CD1c-positive myeloid dendritic cell (primary cell): Measurements from ENCODE around the gene PLB1.

Source experiments
- DNase-seq: peaks from one replicate; pipeline ENCODE4 v3.0.0-alpha.2; 2016; ENCODE audit errors: extremely low spot score

Gene PLB1

DNA sequence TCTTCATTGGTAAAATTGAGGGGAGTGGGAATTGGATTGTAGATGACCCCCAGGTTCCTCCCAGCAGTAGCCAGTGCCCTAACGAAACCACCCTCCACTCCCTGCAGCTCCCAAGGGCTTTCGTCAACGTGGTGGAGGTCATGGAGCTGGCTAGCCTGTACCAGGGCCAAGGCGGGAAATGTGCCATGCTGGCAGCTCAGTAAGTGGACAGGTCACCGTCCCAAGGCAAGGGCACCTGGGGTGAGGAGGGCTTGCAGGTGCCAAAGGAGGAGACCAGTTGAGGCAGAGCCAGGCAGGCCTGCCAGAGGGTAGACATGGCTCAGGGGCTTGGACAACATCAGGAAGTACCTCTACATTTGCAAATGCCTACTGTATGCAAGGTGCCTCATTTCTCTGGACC is 133.1 kb downstream of the PLB1 start:
- DNase-seq, result no peak

DNA sequence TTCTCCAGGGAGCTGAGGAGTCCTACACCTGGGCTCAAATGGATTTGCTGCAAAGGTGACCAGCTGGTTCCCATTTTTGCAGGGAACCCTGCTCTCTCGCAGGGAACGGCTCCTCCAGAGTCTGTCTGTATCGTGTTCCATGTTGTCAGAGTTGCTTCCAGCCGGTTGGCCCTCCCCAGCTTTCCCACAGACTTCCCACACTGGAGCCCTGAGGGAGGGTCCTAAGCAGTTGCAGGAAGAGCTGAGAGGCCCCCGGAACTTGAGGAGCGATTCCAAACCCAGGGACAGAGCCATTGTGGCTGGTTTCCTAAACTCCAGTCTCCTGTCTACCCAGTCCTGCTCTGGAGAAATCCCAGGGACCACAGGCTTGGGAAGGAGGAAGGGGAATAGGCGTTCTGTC is 134.1 kb downstream of the PLB1 start:
- DNase-seq, result no peak

DNA sequence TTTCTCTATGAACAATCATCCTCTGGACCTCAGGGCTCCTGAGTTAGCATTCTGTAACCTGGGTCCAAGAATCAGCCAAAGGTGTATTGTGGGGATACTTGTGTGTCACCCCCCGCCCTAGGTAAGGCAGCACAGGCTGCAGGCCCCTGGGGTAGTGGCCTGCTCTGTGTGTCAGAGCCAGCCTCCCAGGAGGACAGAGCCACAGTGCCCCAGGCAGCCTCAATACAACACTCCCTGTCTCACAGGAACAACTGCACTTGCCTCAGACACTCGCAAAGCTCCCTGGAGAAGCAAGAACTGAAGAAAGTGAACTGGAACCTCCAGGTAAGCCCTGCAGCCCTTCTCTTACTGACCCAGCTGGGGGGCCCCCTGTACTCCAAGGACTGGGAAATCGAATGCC is 134.5 kb downstream of the PLB1 start:
- DNase-seq, result no peak

DNA sequence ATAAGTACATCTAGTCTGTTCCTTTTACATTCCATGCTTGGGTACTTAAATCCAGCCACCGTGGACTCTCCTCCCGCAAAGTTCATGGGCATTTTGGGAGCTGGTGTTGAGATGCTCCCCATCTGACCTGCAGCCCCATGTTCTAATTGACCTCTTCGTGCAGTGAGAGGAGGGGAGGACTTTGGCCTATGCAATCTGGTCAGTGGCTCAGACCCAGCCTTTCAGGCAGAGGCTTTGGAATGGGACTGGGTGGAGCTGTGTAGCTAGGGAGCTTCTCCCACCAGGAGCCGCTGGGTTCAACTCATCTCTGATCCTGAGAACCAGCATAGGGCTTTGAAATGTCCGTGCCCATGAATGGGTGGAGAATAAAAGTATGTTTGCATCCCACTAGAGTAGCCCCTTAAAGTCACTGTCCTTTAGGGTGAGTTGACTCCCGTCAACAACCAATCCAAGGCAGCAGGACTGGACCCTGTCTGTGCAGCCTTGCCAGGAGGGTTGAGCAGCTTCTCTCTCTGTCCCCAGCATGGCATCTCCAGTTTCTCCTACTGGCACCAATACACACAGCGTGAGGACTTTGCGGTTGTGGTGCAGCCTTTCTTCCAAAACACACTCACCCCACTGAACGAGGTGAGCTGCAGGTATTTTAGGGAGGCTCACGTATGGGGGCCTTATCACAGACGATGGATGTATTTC is 135.8 kb downstream of the PLB1 start:
- no peak for DNase-seq

DNA sequence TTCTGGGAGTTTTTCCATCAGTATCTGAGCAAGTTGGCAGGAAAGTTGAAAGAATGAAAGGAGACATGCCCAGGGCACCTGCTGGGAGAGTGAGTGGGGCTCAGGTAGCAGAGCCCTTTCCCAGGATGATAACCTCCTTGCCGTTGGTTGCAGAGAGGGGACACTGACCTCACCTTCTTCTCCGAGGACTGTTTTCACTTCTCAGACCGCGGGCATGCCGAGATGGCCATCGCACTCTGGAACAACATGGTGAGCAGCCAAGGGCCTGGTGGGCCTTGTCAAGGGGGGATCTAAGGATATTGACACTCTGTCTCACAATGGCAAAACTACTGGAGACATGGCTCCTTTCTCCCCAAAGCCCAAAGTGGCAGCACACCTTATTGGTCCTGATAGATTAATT is 136.9 kb downstream of the PLB1 start:
- no peak for DNase-seq

DNA sequence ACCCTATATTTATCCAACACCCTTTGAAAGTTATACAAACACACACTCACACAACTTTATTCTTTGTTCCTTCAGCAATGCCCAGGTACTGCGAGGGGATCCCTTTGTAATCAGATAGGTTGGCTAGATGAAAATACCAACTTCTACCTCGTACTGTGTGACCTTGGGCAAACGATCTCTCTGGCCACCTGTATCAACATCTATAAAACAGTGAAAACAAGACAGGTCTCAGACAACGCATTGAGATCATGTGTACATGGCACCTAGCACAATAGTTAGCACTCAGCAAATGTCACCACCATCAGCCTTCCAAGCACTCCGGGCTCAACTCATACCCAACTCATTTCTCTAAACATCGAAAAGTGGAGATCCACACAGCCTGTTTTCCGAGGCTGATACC is 137.3 kb downstream of the PLB1 start:
- DNase-seq, result no peak

DNA sequence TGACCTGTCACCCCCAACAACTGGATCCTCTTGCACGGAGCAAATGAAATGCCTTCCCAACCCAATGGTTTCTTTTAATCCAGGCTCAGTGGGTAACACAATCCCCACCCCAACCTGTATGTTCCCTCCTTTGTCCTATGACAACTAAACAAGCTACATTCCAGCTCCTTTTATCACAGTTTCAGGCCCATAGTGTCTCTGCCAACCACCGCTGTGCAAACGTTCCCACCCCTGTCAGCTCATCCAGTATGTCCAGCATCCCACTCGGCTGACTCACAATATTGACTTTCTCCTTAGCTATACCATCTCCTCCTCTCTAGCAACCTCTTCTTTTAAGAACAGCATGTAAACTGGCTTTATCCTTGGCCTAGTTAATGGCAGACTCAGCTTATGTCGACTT is 137.9 kb downstream of the PLB1 start:
- DNase-seq, result no peak

DNA sequence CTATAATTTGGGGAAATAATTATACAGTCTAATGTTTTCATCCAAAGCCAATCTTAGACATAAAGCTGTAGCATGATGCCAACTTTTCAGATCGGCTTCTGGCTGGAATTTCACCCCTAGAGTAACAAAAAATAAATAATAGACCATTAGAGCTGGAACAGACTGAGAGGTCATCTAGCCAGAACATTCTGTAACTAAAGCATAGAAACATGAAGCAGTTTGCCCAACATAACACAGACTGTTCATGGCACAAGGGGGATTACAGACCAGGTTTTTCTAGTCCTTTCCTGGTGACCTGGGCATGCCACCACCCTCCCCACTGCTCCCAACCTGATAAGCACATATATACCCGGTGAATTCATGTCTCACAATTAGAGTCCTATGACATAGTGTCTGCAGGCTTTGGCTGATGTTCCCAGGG is 139.3 kb downstream of the PLB1 start:
- DNase-seq, result no peak

DNA sequence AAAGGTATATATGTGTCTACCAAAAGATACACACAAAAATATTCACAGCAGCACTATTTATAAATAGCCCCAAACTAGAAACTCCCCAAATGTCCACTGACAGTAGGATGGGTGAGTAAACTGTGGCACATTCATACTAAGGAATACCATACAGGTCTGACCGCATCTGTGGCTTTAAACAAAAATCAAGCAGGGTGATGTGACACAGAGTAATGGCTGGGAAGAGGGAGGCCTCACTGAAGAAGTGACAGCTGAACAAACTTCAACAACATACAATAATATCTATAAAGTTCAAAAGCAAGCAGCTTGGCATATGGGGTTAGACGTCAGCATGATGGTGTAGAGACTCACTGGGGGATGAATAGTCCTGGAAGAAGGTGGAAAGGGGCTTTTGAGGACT is 140.6 kb downstream of the PLB1 start:
- no peak for DNase-seq

DNA sequence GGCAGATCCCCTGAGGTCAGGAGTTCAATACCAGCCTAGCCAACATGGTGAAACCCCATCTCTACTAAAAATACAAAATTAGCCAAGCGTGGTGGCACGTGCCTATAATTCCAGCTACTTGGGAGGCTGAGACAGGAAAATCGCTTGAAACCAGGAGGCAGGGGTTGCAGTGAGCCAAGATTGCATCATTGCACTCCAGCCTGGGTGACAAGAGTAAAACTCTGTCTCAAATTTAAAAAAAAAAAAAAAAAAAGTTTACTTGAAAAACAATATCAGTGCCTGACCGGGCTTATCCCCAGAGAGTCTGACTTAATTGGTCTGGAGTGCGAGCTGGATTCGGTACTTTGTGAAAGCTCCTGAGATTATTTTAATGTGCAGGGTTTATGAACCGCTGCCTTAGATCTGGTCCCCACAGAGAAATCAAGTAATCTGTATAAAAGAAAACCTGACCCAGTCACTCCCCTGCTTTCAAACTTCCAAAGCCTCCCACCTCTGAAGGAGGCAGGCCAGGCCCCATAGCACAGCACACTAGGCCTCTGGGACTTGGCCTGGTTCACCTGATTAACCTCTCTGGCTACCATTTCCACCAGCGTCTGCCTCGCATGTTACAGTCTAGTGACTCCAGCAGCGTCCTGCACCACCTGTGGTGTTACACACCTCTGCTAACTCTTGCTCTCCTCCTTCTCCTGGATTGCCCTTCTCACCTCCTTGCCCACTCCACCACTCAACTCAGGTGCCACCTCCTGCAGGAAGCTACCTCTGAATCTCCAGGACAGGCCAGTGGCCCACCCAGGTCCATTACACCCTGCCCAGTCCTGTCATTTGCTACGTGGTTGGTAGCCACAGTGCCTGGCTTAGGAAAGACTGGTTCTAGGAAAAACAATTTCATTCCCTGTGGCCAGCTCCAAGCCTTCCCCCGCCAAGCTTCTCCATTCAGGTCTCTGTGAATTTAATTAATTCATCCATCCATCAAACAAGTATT is 141.5 kb downstream of the PLB1 start:
- DNase-seq, result no peak

DNA sequence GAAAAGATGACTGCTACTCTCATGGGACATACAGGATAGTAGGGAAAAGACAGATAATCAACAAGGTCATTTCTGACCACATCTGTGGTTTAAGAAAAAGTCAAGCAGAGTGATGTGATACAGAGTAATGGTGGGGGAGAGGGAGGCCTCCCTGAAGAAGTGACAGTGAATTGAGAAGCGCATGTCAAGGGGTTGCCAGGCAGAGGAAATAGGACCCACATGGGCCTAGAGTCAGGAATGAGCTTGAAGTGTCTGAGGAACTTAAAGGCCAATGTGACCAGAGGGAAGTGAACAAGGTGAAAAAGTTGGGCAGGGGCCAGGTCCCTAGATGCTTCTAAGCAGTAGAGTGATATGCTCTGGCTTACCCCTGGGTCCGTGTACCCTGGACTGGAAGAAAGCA is 142.2 kb downstream of the PLB1 start:
- DNase-seq, result no peak

DNA sequence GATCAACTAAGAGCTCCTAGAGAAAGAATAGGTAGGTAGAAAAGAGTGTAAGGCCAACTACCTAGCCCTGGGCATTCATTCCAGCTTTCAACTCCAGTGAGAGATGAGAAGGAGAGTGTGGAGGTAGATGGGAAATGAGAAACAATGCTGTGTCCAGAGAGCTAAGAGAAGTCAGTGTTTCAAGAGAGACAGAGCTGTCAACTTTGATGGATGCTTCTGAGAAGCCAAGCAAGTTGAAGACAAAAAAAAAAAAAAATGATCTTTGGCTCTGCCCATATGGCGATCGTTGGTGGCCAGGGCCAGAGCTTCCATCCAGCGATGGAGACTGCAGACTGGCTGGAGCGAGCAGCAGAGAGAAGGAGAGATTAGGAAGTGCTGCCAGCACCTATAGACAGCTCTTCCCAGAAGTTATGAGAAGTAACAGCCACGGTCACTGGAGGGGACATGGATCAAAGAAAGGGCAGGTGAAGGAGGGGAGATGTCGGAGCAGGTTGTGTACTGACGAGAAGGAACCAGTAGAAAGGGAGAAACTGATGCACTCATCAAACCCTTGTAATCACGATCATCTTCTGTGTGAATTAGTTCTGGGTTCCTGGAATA is 143.3 kb downstream of the PLB1 start:
- DNase-seq, result no peak

DNA sequence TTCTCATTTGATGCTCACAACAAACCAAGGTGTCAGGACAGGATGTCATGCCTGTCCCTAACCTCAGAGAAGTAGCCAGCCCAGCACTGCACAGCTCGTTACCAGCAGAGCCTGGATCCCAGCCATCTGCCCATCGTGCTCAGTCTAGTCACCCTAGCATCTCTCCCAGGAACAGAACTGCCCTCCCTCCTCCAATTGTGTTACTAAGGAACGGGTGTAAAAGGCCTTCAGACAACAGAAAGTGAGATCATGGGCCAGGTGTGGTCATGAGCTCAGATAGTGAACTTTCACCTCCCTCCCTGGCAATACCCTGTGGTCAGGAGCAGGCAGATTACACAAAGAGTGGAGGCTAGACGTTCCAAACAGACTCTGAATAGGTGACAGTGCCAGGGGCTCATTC is 144.0 kb downstream of the PLB1 start:
- no peak for DNase-seq

DNA sequence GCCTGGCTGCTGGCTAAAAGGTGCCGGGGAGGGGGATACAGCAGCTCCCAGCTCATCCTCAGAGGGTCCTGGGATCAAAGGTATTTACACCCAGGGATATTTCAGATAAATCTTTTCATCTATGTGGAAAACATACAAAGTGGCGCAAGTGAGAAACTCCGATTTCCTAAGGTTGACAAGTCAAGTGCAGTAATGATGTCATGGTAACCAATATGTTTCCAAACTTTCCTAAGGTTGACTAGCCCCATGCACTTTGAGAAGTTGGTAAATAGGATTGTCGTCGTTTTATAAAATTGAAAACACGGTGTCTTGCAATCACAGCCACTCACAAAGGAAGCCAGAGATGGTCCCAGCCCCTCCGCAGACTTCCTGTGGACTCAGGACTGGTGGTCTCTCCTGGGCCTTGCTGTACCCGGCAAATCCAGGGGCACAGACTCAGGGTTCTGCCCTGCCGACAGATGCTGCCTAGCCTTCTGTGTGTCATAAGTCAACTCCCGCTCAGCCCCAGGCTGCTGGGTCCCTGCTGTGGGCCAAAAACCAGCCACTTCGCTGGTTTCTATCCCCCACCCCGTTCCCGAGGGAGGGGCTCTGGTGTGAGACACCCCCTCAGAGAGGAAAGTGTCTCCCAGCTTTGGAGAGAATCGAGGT is 144.5 kb downstream of the PLB1 start:
- no peak for DNase-seq

DNA sequence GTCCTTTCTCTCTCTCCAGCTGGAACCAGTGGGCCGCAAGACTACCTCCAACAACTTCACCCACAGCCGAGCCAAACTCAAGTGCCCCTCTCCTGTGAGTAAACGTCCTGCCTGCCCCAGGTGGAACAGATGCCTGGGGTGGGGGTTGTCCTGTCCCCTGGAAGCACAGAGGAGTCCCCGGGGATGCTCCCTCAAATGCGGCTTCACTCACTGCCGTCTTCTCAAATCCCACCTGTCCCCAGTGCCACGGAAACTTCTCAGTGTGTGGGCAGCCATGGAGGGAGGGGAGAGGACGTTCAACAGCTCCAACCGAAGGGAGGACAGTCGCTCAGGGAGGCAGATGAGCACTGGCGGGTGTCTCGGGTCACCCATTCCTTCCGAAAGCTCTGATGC is 145.0 kb downstream of the PLB1 start:
- DNase-seq, result no peak

DNA sequence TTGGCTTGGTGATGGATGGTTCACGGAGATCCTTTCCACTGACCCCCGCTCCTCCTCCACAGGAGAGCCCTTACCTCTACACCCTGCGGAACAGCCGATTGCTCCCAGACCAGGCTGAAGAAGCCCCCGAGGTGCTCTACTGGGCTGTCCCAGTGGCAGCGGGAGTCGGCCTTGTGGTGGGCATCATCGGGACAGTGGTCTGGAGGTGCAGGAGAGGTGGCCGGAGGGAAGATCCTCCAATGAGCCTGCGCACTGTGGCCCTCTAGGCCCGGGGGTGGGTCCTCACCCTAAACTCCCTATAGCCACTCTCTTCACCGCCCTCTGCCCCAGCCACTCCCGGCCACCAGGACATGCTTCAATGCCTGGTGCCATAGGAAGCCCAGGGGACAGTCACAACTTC is 146.9 kb downstream of the PLB1 start:
- DNase-seq, result no peak

DNA sequence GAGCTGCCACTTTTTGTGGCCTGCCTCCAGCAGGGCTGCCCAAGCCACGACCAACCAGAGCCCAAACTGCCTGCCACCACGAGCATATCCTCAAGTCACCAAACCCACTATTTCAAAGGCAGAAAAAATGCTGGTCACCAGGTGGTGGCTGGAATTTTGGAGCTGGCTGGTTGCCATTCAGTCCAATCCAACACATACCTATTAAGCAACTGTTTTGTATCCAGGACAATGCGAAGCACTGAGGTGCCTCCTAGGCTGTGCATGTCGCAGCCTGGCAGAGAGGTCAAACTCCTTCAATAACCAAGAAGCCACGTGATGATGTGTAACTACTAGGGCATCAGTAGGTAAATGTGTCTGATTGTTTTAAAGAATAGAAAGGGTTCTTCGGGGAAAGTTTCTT is 147.5 kb downstream of the PLB1 start:
- no peak for DNase-seq

DNA sequence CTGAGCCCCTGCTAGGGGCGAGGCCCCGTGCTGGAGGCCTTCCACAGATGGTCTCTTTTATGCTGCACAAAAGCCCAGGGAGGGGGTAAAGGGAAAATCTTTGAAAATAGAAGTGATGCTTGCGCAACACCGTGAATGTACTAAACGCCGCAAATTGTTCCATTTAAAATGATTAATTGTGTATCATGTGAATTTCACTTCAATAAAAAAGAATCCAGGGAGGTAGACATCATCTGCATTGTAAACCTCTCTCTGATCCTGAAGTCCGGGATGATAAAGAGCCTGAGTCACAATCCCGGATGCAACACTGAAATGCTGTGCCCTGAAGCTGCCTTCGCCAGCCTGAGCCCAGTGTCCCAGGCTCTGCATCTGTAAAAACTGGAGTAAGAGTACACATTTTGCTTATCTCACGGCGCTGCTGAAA is 148.1 kb downstream of the PLB1 start:
- peak; percentile 46 for DNase-seq

DNA sequence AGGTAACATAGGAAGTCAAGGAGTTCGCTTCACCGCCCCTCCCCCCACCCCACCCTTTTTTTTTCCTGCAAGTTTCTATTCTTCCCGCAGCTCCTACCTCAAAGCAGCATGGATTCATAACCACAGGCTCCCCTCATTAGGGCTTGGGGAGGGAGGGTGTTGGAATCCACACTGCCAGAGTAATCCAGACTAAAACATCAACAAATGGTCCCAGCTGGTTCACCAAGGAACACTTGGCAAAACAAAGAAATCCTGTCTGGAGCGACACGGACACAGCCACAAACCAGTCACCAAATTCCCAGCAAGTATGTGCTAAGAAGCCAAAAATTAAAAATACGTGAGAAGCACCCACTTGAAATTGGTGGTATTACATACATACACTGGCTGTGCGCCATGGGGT is 148.9 kb downstream of the PLB1 start:
- DNase-seq, result no peak

DNA sequence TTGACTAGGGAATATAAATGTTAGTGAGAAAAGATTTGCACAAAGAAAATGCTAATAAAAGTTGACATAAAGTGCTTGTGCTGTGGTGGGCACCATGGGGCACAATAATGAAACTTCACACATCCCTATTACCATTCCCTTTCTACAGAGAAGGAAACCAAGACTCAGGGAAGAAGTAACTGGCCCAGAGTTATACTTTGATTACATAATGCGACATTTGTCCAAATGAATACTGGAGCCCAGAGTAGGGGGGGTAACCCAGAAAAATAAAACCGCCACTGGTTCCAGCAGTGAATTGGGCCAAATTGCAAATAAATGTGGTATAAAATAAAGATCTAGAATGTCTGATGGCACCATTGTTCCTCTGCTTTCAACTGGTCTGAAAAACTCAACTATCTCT is 149.7 kb downstream of the PLB1 start:
- DNase-seq, result no peak

DNA sequence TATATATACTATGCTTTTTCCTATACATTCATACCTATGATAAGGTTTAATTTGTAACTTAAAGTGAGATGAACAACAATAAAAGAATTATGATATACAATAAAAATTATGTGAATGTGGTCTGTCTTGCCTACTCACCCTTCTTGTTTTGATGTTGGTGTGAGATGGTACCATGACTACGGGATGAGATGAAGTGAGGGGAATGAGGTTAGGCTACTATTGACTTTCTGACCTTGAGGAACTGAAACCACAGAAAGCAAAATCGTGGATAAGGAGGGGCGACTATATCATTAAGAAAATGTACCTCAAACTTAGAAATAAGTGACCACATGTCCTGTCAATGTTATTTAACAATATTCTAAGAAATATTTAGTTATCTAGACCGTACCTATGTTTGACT is 151.8 kb downstream of the PLB1 start:
- DNase-seq, result peak; percentile 51

DNA sequence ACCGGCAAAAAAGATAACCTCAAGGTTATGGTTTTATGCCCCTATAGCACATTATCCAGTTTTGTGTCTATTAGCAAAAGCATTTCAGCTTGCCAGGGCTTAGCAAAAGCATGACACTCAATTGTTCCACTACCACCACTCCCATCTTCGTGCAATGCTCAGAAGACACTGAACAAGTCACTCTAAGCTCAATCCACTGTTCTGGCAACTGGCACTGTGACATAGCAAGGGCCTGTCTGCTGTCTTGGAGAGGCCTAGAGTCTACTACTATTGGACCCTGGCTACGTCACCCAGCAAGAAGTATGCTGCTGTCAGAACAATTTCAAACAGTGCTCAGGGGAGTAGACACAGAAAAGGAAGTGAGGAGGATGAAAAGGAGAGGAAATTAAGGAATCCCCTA is 152.3 kb downstream of the PLB1 start:
- DNase-seq, result no peak
